AG04450 (cell line): Measurements from ENCODE around the gene BRF1. TPM values are rescaled to one million over a fixed set of nuclear protein-coding genes. Genes with fewer than 3 reads are reported as not detected.
A peak's percentile ranks its signal among the peaks of the same experiment; 100 is the strongest.

Source experiments
- CTCF ChIA-PET: fragments of 300-600, 350-600 bp; formaldehyde crosslinking; extraction: SDS; loops from one replicate; lab custom pipeline; 2022; ENCODE audit warnings: antibody characterized with exemption, inconsistent platforms; lab: Charles Lee
- POLR2A ChIA-PET: fragments of 350-600 bp; formaldehyde crosslinking; extraction: SDS; loops from one replicate; lab custom pipeline; 2021; ENCODE audit warnings: antibody characterized with exemption, inconsistent platforms; lab: Yijun Ruan, JAX
- DNase-seq: peaks from one replicate; pipeline ENCODE4 v3.0.0-alpha.2; 2011; ENCODE audit warnings: low read depth, low spot score
- H3K27ac ChIP-seq: one replicate; pipeline ENCODE4 v1.5.1; 2012; ENCODE audit warnings: low read depth, low read length, control low read depth
- H3K27me3 ChIP-seq: one replicate; pipeline ENCODE4 v1.6.0; 2012; ENCODE audit warnings: low read length; ENCODE audit not compliant: control insufficient read depth, insufficient read depth
- H3K4me3 ChIP-seq: 2 replicates; pipeline ENCODE4 v1.5.1; 2011; ENCODE audit warnings: mild to moderate bottlenecking, low read depth, low read length, control low read depth
- H3K9me3 ChIP-seq: 2 replicates; pipeline ENCODE4 v1.5.1; 2012; ENCODE audit warnings: low read length; ENCODE audit not compliant: control insufficient read depth, insufficient read depth
- polyA plus RNA-seq: library from polyadenylated mRNA; depleted of rRNA; stranded (reverse); fragments of >200 nt; gene quantifications from 2 replicates; pipeline ENCODE4 v1.2.3, GENCODE V29; 2011
- TF ChIP-seq, protein P1 (sequence below): IDR thresholded peaks from 2 replicates; pipeline ENCODE4 v1.5.1; 2011; ENCODE audit warnings: low read depth, low read length, control low read depth, inconsistent platforms

The BRF1 gene
- polyA plus RNA-seq, 1 experiment = 6.3 TPM

DNA sequence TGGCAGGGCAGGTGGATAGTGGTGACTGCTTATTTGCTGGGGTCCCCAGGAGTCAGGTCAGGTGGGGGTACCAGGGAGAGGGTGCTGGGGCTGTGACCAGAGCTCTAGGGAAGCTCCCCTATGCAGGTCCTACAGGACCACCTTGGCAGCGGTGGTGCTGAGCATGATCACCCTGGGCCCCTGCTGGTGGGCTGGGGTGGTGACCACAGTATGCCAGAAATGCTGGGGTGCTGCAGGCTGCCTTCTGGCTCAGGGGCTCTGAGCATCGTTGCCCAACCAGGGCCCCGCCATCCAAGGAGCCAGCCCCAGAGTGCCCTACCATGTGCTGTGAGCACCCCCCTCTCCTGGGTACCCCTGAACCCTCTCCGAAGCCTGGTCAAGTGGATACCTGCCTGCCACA, 102.2 kb downstream of the BRF1 start:
- Histone ChIP-seq H3K27ac (no peak overlapping the region), H3K27me3 (peaks cover 16% of the 10 kb centered on the region), H3K9me3 (no peaks in the 10 kb centered on the region; the same call in 1 of the 2 replicates), H3K4me3 (no peak overlapping the region)
- CTCF ChIA-PET = interaction anchor here (1.5 kb wide), 1 partner anchor 17 kb away, joined by 6 read pairs; the partner anchor contains the start of gene NUDT14
- no peak for DNase-seq
- POLR2A ChIA-PET = no interaction called here
- TF ChIP-seq, protein P1, sequence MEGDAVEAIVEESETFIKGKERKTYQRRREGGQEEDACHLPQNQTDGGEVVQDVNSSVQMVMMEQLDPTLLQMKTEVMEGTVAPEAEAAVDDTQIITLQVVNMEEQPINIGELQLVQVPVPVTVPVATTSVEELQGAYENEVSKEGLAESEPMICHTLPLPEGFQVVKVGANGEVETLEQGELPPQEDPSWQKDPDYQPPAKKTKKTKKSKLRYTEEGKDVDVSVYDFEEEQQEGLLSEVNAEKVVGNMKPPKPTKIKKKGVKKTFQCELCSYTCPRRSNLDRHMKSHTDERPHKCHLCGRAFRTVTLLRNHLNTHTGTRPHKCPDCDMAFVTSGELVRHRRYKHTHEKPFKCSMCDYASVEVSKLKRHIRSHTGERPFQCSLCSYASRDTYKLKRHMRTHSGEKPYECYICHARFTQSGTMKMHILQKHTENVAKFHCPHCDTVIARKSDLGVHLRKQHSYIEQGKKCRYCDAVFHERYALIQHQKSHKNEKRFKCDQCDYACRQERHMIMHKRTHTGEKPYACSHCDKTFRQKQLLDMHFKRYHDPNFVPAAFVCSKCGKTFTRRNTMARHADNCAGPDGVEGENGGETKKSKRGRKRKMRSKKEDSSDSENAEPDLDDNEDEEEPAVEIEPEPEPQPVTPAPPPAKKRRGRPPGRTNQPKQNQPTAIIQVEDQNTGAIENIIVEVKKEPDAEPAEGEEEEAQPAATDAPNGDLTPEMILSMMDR = peak; percentile 25

DNA sequence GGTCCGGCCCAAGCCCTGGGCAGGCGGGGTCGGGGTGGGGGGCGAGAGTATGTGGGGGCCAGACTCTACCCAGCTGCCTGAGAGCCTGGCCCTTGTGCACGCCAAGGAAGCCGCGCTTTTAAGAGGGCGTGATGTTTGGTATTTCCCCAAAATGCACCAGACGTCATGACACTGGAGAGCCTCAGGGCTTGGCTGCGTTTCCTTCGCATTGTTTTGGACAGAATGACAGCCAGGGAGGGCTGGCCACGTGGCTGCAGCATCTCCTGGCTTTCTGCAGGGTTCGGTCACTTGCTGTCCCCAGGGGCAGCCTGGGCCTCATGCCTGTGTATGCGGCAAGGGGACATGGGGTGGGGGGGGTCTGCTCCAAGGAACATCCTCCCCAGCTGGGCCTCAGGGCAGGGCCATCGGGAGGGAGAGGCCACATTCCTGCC, 103.6 kb downstream of the BRF1 start:
- H3K9me3 ChIP-seq = no peaks in the 10 kb centered on the region; the same call in 1 of the 2 replicates
- TF ChIP-seq, protein P1 = no peak
- no peak for DNase-seq
- H3K4me3 ChIP-seq = no peak overlapping the region
- no peak overlapping the region for H3K27ac ChIP-seq
- peaks cover 16% of the 10 kb centered on the region for H3K27me3 ChIP-seq
- CTCF ChIA-PET = no interaction called here
- POLR2A ChIA-PET = no interaction called here

DNA sequence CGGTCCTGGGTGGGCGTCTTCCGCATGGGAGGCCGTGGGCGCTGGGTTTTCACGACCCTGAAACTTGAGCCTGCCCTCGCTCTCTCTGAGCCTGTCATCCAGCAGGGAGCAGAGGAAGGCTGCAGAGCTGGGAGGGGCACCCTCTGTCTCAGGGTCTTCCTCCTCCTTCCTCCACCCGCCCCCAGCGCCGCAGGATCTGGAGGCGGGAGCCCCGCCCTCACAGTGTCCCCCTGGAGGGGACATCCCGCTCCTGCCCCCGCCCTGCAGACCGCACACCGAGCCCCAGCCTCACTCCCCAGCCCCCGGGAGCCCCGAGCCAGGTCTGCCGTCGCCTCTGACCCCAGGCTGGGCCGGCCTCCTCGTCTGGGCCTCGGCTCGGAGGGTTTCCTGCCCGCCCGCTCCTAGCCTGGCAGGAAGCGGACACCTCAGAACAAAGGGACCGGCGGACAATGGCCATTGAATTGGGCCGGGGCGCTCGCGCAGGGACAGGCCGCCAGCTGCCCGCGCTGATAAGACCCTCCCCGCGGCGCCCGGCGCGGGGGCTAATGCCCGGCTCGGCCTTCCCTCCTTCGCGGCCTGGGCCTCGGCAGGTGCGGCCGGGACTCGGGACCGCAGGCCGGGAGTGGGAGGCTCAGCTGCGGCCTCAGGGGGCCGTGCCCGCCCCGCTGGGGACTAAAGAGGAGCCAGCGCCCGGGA, 104.4 kb downstream of the BRF1 start:
- ChIA-PET CTCF (no interaction called here), POLR2A (interaction anchor here (0.6 kb wide), 1 partner anchor 18 kb away, joined by 4 read pairs; no protein-coding TSS in a partner anchor)
- Histone ChIP-seq H3K9me3 (no peaks in the 10 kb centered on the region; the same call in 1 of the 2 replicates), H3K27ac (no peak overlapping the region), H3K4me3 (no peak overlapping the region), H3K27me3 (peaks cover 16% of the 10 kb centered on the region)
- TF ChIP-seq, protein P1 = no peak
- DNase-seq = no peak

DNA sequence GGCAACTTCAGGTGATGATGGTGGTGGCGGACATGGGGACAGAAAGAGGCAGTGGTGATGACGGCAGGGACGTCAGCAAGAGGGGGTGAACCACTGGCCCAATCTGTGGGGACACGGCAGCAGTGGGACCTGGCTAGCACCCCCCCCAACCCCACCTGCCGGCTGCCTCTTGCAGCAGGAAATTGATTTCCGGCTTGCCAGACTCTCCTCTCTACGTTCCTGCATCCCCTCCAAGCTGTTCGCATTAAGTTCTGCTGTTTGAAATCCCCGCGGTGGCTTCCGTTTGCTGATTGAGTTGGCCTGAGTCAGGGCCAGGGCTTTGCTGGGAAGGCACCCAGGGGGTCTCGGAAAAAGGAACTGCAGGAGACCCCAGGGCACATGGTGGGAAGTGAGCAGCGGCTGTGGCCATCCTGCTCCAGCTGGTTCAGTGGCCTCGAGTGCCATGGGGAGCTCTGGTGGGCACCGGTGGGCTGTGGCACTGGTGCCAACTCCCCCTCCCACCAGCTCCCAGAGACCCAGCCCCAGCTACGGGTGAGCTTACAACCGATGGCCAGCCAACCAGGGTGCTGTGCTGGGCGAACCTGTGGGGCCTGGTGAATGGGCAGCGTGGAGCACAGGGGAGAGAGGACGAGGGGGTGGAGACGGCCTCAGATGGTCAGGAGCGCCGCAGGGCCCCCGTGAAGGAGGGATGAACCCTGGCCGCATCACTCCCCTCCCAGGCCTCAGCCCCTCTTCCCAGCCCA, 105.1 kb downstream of the BRF1 start:
- no peak for DNase-seq
- Histone ChIP-seq H3K4me3 (no peak overlapping the region), H3K27me3 (peaks cover 16% of the 10 kb centered on the region), H3K9me3 (no peaks in the 10 kb centered on the region; the same call in 1 of the 2 replicates), H3K27ac (no peak overlapping the region)
- ChIA-PET CTCF (interaction anchor here (1.7 kb wide), 1 partner anchor 8 kb away, joined by 4 read pairs; no protein-coding TSS in a partner anchor), POLR2A (interaction anchor here (0.6 kb wide), 1 partner anchor 19 kb away, joined by 4 read pairs; no protein-coding TSS in a partner anchor)
- TF ChIP-seq, protein P1 = no peak

DNA sequence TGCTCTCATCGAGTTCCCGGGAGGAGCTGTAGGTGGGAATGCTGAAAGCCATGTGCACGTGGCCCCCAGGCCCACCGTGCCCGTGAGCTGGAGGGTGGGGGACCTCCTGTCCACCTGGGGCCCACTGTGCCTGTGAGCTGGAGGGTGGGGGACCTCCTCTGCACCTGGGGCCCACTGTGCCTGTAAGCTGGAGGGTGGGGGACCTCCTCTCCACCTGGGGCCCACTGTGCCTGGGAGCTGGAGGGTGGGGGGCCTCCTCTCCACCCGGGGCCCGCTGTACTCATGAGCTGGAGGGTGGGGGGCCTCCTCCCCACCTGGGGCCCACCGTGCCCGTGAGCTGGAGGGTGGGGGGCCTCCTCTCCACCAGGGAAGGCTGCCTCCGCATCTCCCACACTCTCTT, 105.8 kb downstream of the BRF1 start:
- DNase-seq = no peak
- ChIA-PET POLR2A (no interaction called here), CTCF (interaction anchor here (1.7 kb wide), 1 partner anchor 8 kb away, joined by 4 read pairs; no protein-coding TSS in a partner anchor)
- Histone ChIP-seq H3K27me3 (peaks cover 16% of the 10 kb centered on the region), H3K4me3 (no peak overlapping the region), H3K9me3 (no peaks in the 10 kb centered on the region; the same call in 1 of the 2 replicates), H3K27ac (no peak overlapping the region)
- TF ChIP-seq, protein P1 = no peak
